ENCODE results near the gene MYH16. TPM values are rescaled to one million over a fixed set of nuclear protein-coding genes. Genes with fewer than 3 reads are reported as not detected.
"Not testable (repeated sequence)": the region's sequence is repeated elsewhere in the genome, so short reads cannot be mapped to it uniquely, and the experiment has no call there.

Gene MYH16
- total and polyA plus RNA-seq, 5 donors from 2014 or later, result not detected

DNA sequence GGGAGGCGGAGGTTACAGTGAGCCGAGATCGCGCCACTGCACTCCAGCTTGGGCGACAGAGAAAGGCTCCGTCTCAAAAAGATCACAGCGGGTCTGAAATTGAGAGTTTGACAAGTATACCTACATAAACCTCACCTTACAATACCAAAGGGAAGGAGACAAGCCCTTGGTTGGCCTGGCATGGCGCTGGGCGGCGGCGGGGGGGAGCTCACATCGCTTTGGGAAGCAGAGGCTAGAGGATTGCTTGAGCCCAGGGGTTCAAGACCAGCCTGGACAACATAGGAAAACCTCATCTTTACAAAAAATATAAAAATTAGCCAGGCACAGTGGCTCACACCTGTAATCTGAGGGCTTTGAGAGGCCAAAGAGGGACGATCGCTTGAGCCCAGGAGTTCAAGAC, 51.9 kb downstream of the MYH16 start:
- Histone ChIP-seq H3K27ac (ENCODE audit: insufficient read depth, low read length, poor library complexity, severe bottlenecking) (no peak overlapping the region), H3K9me3 (ENCODE audit: control insufficient read depth in 2 of 2, low read length in 2 of 2) (no peaks in the 10 kb centered on the region), H3K4me3 (ENCODE audit: low read depth, low read length) (no peak overlapping the region), H3K36me3 (ENCODE audit: control insufficient read depth, insufficient read depth, low read length) (no peaks in the 10 kb centered on the region), H3K4me1 (ENCODE audit: control insufficient read depth, insufficient read depth, low read length, poor library complexity, severe bottlenecking) (peaks cover 38% of the 10 kb centered on the region), H3K27me3 (ENCODE audit: control insufficient read depth, insufficient read depth, low read length) (no peaks in the 10 kb centered on the region)
- DNase-seq (no peak), ATAC-seq (ENCODE audit: low read depth in 2 of 2) (no peak)
- peak overlapping the region; percentile 86 to 97 (median 92) for H3K4me3 Mint-ChIP-seq
- H3K27ac Mint-ChIP-seq, result peak overlapping the region in 2 of 3 donors; percentile 52 to 88
- no peaks in the 10 kb centered on the region for H3K9me3 Mint-ChIP-seq
- H3K27me3 Mint-ChIP-seq, result no peaks in the 10 kb centered on the region
- H3K4me1 Mint-ChIP-seq, result peaks cover 16 to 46% (median 23%) of the 10 kb centered on the region in 4 donors
- H3K36me3 Mint-ChIP-seq, result peaks cover 5% of the 10 kb centered on the region

DNA sequence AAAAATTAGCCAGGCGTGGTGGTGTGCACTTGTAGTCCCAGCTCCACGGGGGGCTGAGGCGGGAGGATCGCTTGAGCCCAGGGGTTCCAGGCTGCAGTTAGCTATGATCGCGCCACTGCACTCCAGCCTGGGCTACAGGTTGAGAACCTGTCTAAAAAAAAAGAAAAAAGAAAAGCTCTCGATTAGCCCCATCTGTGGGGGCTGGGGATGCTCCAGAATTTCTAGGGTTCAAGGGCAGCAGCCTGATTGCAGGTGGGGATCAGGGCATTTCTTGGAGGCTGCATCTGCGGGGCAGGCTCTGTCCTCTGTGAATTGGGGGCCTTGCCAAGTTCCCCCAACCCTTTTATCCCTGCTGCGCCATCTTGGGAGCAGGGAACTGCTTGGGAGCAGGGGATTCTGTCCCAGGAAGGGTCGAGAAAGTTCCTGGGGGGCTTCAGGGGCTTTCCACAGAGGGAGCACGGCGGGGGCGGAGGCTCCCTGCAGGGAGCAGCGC, 52.4 kb downstream of the MYH16 start:
- peak overlapping the region; percentile 87 for H3K4me3 ChIP-seq (ENCODE audit: low read depth, low read length)
- Mint-ChIP-seq H3K4me3 (peak overlapping the region; percentile 86 to 97 (median 92)), H3K27ac (peak overlapping the region; percentile 52 to 95 (median 88)), H3K36me3 (peaks cover 5% of the 10 kb centered on the region), H3K4me1 (peaks cover 20 to 50% (median 27%) of the 10 kb centered on the region in 4 donors), H3K9me3 (no peaks in the 10 kb centered on the region), H3K27me3 (no peaks in the 10 kb centered on the region)
- H3K27ac ChIP-seq (ENCODE audit: insufficient read depth, low read length, poor library complexity, severe bottlenecking), result peak overlapping the region; percentile 83
- H3K27me3 ChIP-seq (ENCODE audit: control insufficient read depth, insufficient read depth, low read length), result no peaks in the 10 kb centered on the region
- no peaks in the 10 kb centered on the region for H3K36me3 ChIP-seq (ENCODE audit: control insufficient read depth, insufficient read depth, low read length)
- DNase-seq (no peak), ATAC-seq (ENCODE audit: low read depth in 2 of 2) (no peak)
- no peaks in the 10 kb centered on the region for H3K9me3 ChIP-seq (ENCODE audit: control insufficient read depth in 2 of 2, low read length in 2 of 2)
- peaks cover 43% of the 10 kb centered on the region for H3K4me1 ChIP-seq (ENCODE audit: control insufficient read depth, insufficient read depth, low read length, poor library complexity, severe bottlenecking)

DNA sequence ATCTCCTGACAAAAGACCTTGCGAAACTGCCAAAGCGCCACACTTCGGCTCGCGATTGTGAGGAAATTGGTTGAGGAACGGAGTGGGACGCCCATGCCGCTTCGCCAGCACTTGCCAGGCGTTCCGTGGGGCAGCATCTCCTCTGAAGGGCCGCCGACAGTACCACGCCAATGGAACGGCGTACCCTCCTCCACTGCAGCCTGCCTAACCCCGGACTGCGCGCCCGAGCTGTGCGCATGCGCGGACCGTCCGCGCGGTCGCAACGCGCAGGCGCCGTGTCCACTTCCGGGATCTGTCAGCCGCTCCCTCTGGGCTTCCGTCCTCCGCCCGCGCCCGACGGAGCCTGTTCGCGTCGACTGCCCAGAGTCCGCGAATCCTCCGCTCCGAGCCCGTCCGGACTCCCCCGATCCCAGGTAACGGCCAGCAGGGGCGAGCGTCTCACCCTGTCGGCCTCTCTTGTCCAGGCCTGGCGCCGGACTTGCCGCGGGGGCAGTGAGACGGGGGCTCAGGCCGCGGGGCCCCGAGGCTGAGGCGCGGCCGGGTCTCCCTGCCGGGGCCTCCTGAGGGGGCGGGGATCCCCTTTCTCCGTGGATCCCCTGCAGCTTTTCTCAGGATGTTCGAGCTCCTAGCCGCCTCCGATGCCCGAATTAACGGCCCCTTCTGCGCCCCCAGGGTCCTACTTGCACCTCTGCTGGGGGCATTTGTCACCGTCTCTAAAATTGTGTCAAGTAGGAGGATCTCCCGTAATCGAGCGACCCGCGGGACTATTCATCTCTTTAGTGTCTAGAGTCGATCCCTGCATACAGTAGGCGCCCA, 53.2 kb downstream of the MYH16 start, which contains the start of gene ARPC1A:
Gene ARPC1A, plus strand, starts transcription at position 307 of the 816 bp plus-strand sequence. CDS start 7,456 bp downstream, outside the sequence.
- Histone ChIP-seq H3K4me3 (ENCODE audit: low read depth, low read length) (peak within 1 kb of the TSS; percentile 87), H3K27me3 (ENCODE audit: control insufficient read depth, insufficient read depth, low read length) (no peaks in the 10 kb centered on the region), H3K4me1 (ENCODE audit: control insufficient read depth, insufficient read depth, low read length, poor library complexity, severe bottlenecking) (peaks cover 46% of the 10 kb centered on the region), H3K36me3 (ENCODE audit: control insufficient read depth, insufficient read depth, low read length) (no peaks in the 10 kb centered on the region), H3K27ac (ENCODE audit: insufficient read depth, low read length, poor library complexity, severe bottlenecking) (peak within 1 kb of the TSS; percentile 83), H3K9me3 (ENCODE audit: control insufficient read depth in 2 of 2, low read length in 2 of 2) (no peaks in the 10 kb centered on the region)
- ATAC-seq (ENCODE audit: low read depth in 2 of 2) (peak; percentile 92 to 95), DNase-seq (peak; percentile 88 to 93 (median 93))
- H3K4me3 Mint-ChIP-seq, result peak within 1 kb of the TSS; percentile 86 to 97 (median 92)
- H3K27me3 Mint-ChIP-seq, result no peaks in the 10 kb centered on the region
- H3K4me1 Mint-ChIP-seq, result peaks cover 27 to 57% (median 33%) of the 10 kb centered on the region in 4 donors
- no peaks in the 10 kb centered on the region for H3K9me3 Mint-ChIP-seq
- H3K36me3 Mint-ChIP-seq, result peaks cover 5% of the 10 kb centered on the region
- H3K27ac Mint-ChIP-seq, result peak within 1 kb of the TSS; percentile 87 to 95 (median 88)

DNA sequence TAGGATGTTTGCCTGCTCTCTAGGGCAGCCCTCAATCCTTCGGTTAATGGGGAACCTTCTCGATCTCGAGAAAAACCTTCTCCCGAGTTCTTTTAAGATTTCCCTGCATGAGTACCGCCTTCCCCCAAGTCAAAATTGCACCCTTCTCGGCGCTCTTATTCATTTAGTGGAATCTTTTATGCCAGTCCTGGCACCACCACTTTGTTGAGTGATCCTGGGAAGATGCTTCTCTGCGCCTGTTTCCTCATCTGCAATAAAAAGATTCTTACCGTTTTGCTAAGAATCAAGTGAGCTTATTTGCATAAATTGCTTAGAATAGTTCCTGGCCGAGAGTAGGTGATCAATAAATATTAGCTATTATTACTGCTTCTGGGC, 53.8 kb downstream of the MYH16 start:
- H3K4me1 ChIP-seq (ENCODE audit: control insufficient read depth, insufficient read depth, low read length, poor library complexity, severe bottlenecking), result peaks cover 46% of the 10 kb centered on the region
- Mint-ChIP-seq H3K4me3 (peak overlapping the region; percentile 86 to 97 (median 92)), H3K4me1 (peaks cover 27 to 63% (median 36%) of the 10 kb centered on the region in 4 donors), H3K27ac (peak overlapping the region; percentile 87 to 95 (median 88)), H3K36me3 (peaks cover 5% of the 10 kb centered on the region), H3K27me3 (no peaks in the 10 kb centered on the region), H3K9me3 (no peaks in the 10 kb centered on the region)
- peak overlapping the region; percentile 83 for H3K27ac ChIP-seq (ENCODE audit: insufficient read depth, low read length, poor library complexity, severe bottlenecking)
- ATAC-seq (ENCODE audit: low read depth in 2 of 2) (no peak), DNase-seq (no peak)
- H3K9me3 ChIP-seq (ENCODE audit: control insufficient read depth in 2 of 2, low read length in 2 of 2), result no peaks in the 10 kb centered on the region
- H3K27me3 ChIP-seq (ENCODE audit: control insufficient read depth, insufficient read depth, low read length), result no peaks in the 10 kb centered on the region
- H3K36me3 ChIP-seq (ENCODE audit: control insufficient read depth, insufficient read depth, low read length), result no peaks in the 10 kb centered on the region
- peak overlapping the region; percentile 87 for H3K4me3 ChIP-seq (ENCODE audit: low read depth, low read length)

DNA sequence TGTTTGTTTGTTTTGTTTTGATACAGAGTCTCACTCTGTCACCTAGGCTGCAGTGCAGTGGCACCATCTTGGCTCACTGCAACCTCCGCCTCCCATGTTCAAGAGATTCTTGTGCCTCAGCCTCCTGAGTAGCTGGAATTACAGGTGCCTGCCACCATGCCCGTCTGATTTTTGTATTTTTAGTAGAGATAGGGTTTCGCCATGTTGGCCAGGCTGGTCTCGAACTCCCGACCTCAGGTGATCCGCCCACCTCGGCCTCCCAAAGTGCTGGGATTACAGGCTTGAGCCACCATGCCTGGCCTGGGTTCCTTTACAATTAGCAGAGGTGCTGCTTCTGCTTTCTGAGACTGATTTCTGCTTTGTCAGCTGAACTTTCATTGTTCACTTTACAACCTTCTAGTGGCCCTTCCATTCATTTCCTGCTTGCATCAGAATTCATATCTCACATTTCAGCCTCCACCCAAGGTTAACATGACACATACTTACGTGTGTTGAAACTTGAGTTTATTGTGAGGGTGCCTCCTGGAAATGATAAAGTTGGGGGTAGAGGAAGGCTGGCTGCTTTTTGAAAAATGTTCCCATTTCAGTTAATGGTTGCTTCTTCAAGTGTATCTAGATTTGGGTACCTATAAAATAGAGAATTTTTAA, 57.8 kb downstream of the MYH16 start:
- H3K4me1 ChIP-seq (ENCODE audit: control insufficient read depth, insufficient read depth, low read length, poor library complexity, severe bottlenecking), result peaks cover 40% of the 10 kb centered on the region
- H3K4me3 Mint-ChIP-seq, result peak overlapping the region; percentile 16 to 84 (median 76)
- DNase-seq, result peak in 1 of 3 donors; percentile 70
- peak overlapping the region in 2 of 3 donors; percentile 3 to 75 for H3K27ac Mint-ChIP-seq
- H3K27ac ChIP-seq (ENCODE audit: insufficient read depth, low read length, poor library complexity, severe bottlenecking); ATAC-seq (ENCODE audit: low read depth in 2 of 2); H3K4me3 ChIP-seq (ENCODE audit: low read depth, low read length); H3K9me3 Mint-ChIP-seq; H3K27me3 Mint-ChIP-seq; H3K9me3 ChIP-seq (ENCODE audit: control insufficient read depth in 2 of 2, low read length in 2 of 2); H3K27me3 ChIP-seq (ENCODE audit: control insufficient read depth, insufficient read depth, low read length): not testable (repeated sequence)
- H3K36me3 Mint-ChIP-seq, result peaks cover 15% of the 10 kb centered on the region
- H3K36me3 ChIP-seq (ENCODE audit: control insufficient read depth, insufficient read depth, low read length), result peaks cover 19% of the 10 kb centered on the region
- peaks cover 32 to 66% (median 45%) of the 10 kb centered on the region in 4 donors for H3K4me1 Mint-ChIP-seq

DNA sequence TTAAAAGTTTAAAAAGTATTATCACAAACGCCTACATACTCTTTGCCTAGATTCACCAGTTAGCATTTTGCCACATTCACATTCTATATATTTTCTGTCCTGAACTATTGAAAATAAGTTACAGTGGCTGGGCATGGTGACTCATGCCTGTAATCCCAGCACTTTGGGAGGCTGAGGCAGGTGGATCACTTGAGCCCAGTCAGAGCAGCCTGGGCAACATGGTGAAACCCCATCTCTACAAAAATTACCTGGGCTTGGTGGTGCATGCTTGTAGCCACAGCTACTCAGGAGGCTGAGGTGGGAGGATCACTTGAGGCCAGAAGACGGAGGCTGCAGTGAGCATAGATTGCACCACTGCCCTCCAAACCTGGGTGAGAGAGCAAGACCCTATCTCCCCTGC, 58.4 kb downstream of the MYH16 start:
- Histone ChIP-seq H3K4me3 (ENCODE audit: low read depth, low read length) (no peak overlapping the region), H3K27me3 (ENCODE audit: control insufficient read depth, insufficient read depth, low read length) (no peaks in the 10 kb centered on the region), H3K4me1 (ENCODE audit: control insufficient read depth, insufficient read depth, low read length, poor library complexity, severe bottlenecking) (peaks cover 38% of the 10 kb centered on the region), H3K9me3 (ENCODE audit: control insufficient read depth in 2 of 2, low read length in 2 of 2) (no peaks in the 10 kb centered on the region), H3K36me3 (ENCODE audit: control insufficient read depth, insufficient read depth, low read length) (peaks cover 23% of the 10 kb centered on the region), H3K27ac (ENCODE audit: insufficient read depth, low read length, poor library complexity, severe bottlenecking) (no peak overlapping the region)
- ATAC-seq (ENCODE audit: low read depth in 2 of 2) (no peak), DNase-seq (no peak)
- Mint-ChIP-seq H3K27ac (peak overlapping the region in 1 of 3 donors; percentile 3), H3K4me1 (peaks cover 32 to 65% (median 45%) of the 10 kb centered on the region in 4 donors), H3K9me3 (no peaks in the 10 kb centered on the region), H3K4me3 (peak overlapping the region in 1 of 4 donors; percentile 82), H3K27me3 (no peaks in the 10 kb centered on the region), H3K36me3 (peaks cover 15% of the 10 kb centered on the region)

DNA sequence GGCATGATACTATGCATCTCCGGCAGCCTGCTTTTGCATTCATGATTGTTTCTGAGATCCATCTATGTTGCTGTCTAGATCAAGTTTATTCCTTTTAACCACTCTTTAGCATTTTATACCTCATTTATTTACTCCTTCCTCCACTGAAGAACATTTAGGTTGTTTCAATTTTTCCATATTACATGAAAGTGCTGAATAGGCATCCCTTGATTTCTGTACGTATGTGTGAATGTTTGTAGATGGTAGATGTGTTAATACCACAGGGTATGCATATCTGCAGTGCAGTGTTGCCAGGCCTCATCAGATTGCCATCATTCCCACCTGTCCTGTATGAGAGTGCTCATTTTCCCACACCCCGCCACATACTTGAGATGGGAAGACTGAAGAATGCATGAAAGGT, 67.0 kb downstream of the MYH16 start:
- Mint-ChIP-seq H3K4me3 (no peak overlapping the region), H3K27ac (no peak overlapping the region), H3K4me1 (peaks cover 0 to 12% (median 8%) of the 10 kb centered on the region in 4 donors), H3K27me3 (no peaks in the 10 kb centered on the region), H3K36me3 (peaks cover 45% of the 10 kb centered on the region), H3K9me3 (no peaks in the 10 kb centered on the region)
- Histone ChIP-seq H3K4me3 (ENCODE audit: low read depth, low read length) (no peak overlapping the region), H3K27me3 (ENCODE audit: control insufficient read depth, insufficient read depth, low read length) (no peaks in the 10 kb centered on the region), H3K4me1 (ENCODE audit: control insufficient read depth, insufficient read depth, low read length, poor library complexity, severe bottlenecking) (no peaks in the 10 kb centered on the region), H3K9me3 (ENCODE audit: control insufficient read depth in 2 of 2, low read length in 2 of 2) (no peaks in the 10 kb centered on the region), H3K27ac (ENCODE audit: insufficient read depth, low read length, poor library complexity, severe bottlenecking) (no peak overlapping the region), H3K36me3 (ENCODE audit: control insufficient read depth, insufficient read depth, low read length) (peaks cover 84% of the 10 kb centered on the region)
- no peak for DNase-seq
- no peak for ATAC-seq (ENCODE audit: low read depth in 2 of 2)
